ENCODE measurements around the gene CRACR2A.

Gene CRACR2A

GRCh38 chr12:3656946-3657622 is 95.8 kb downstream of the CRACR2A start:
- no peak for DNase-seq (ENCODE audit: low read depth in 2 of 3, low spot score in 2 of 3)

DNA sequence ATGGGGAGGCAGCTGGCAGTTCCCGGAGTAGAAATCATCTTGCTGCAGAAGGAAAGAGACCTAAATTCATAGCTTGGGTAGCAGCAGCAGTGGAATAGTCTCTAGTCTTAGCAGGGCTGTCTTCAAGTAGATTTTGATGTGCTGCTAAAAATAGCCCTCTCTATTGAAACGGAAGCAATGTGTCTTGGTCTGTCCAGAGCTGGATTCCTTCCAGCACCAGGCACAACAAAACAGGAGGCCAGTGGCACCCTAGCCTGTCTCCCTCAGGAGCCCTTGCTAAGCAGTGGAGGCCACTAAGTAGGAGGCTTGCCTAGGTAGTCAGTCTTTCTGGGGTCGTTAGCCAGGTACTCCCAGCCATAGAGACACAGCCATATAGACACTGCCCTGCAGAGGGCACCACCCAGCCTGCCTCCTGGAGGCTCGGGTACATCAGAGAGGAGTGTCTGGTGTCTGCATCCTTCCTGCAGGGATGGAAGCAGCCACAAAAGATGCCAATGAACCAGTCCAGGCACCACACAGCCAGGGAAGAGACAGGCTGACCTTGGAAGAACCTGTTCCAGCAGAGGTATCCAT is 97.5 kb downstream of the CRACR2A start:
- no peak for DNase-seq (ENCODE audit: low read depth in 2 of 3, low spot score in 2 of 3)

DNA sequence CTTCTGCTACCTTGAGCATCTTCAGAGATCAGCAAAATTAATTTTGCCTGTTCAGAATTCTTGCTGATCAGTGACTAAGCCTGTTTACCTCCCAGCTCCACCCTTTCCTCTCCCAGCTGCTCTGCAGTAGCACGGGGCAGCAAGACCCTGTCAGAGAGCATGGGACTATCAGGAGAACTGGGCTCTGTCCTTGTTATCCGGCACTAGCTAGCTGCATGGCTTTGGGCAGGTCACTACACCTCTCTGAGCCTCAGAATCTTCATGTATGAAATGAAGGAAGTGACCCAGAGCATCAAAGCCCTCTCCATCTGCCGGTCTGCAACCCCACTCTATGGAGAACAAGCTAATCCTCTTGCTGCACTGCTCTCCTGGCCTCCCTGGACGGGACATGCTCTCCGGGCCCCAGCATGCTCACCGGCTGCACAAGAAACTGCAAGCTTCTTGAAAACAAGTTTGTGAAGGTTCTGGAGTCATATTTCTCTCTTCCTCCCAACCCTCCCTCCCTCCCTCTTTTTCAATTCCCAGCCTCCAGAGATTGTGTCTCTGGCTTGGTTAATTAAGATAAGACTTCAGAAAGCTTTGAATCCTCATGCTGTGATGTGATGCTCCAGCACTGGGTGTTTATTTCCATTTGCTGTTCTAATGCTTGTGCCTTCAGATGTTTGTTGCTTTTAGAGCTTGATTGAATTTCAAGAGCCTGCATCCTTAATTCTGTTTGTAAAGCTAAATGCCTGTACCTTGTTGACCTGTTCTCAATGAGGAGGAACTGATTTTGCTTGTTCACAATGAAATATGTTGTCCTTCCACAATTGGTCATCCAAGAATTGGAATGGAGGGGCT is 101.1 kb downstream of the CRACR2A start:
- no peak for DNase-seq (ENCODE audit: low read depth in 2 of 3, low spot score in 2 of 3)

GRCh38 chr12:3647504-3647903 is 105.4 kb downstream of the CRACR2A start:
- DNase-seq (ENCODE audit: low read depth in 2 of 3, low spot score in 2 of 3) = no peak

DNA sequence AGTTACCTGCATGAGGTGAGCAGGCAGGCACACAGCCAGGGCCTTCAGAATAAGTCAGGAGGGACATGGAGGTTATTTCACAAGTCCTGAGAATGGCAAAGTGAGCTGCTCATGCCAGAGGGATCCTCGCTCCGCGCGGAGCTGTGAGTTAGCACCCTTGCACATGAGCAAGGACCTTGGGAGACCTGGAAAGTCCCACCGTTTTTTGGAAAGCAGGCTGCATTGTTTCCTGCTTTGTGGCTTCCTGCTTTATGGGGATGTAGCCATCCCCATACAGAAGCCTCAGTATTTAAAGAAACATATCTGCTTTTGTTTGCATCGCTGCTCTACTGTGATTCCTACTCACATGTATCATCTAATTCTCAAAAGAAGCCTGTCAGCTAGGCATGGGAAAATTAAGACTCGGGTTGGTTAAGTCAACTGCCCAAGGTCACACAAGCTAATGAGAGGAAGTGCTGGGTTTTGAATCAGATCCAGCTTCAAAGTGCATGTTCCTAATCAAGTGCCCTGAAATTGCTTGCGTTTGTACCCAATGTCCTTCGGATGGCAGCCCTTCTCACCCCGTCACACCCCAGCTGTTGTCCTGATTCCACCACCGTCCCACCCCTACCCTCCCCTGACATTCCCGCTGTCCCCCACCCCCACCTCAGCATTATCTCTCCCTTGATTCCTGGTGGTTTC is 106.2 kb downstream of the CRACR2A start:
- DNase-seq (ENCODE audit: low read depth in 2 of 3, low spot score in 2 of 3) = no peak

- no peak for DNase-seq (ENCODE audit: low read depth in 2 of 3, low spot score in 2 of 3)
Measured at GRCh38 chr12:3645091-3645490, 107.8 kb downstream of the CRACR2A start.

DNA sequence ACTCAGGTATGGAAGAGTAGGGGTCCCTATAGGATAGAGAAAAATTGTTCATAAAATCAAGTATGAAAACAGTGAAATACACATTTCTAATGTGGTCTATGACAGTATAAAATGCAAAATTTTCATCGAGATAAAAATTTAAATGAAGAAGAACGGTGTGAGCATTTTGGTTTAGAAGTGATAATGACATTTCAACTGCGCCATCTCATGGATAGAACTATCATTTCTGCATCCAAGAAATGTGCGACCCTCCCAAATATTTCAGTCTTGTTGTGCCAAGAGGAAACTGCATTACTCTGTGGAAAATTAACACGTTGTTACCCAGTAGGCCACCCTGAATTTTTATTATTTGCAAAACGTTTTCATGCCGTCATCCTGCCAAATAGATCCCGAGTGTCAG is 108.8 kb downstream of the CRACR2A start:
- DNase-seq (ENCODE audit: low read depth in 2 of 3, low spot score in 2 of 3) = no peak

GRCh38 chr12:3641428-3642018 is 111.4 kb downstream of the CRACR2A start:
- DNase-seq (ENCODE audit: low read depth in 2 of 3, low spot score in 2 of 3) = no peak

GRCh38 chr12:3636328-3636727 is 116.6 kb downstream of the CRACR2A start:
- DNase-seq (ENCODE audit: low read depth in 2 of 3, low spot score in 2 of 3) = no peak

- no peak for DNase-seq (ENCODE audit: low read depth in 2 of 3, low spot score in 2 of 3)
Measured at GRCh38 chr12:3634348-3634747, 118.6 kb downstream of the CRACR2A start.

DNA sequence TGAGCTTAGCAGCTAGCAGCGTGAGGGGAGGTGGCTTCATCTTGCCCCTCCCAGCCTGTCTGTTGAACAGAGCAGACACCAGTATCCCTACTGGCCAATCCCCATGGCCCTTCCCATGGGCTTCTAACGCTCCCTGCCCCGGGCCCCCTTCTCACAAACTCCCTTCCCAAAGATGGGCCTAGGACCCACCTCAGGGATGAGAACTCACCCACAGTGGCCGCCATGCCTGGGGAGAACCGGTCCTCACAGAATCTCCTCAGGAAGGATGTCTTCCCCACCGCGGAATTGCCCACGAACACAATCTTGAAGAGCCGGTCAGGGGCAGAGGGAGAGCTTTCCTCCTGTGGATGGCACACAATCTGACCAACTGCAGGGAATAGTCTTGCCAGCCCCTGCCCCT is 119.5 kb downstream of the CRACR2A start:
- DNase-seq (ENCODE audit: low read depth in 2 of 3, low spot score in 2 of 3) = no peak

DNA sequence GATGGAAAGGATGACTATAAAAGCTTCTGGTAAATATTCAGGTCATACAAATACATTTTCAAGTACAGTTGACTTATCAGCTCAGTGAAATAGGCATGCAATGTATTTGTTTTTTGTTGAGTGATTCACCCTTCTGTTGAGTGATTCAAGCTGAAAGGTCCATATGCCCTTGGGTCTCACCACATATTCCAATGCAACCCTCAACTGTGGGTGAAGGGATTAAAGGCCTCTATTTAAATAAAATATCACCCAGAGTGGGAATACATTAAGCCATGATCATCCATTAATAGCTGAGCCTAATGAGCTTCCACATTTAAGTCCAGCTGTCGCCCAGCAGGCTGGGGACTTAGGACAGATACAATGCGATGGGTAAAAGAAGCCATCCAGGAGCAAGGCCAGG is 120.2 kb downstream of the CRACR2A start:
- DNase-seq (ENCODE audit: low read depth in 2 of 3, low spot score in 2 of 3) = no peak

GRCh38 chr12:3632256-3632655 is 120.7 kb downstream of the CRACR2A start:
- no peak for DNase-seq (ENCODE audit: low read depth in 2 of 3, low spot score in 2 of 3)

GRCh38 chr12:3631759-3632158 is 121.2 kb downstream of the CRACR2A start:
- DNase-seq (ENCODE audit: low read depth in 2 of 3, low spot score in 2 of 3) = no peak

DNA sequence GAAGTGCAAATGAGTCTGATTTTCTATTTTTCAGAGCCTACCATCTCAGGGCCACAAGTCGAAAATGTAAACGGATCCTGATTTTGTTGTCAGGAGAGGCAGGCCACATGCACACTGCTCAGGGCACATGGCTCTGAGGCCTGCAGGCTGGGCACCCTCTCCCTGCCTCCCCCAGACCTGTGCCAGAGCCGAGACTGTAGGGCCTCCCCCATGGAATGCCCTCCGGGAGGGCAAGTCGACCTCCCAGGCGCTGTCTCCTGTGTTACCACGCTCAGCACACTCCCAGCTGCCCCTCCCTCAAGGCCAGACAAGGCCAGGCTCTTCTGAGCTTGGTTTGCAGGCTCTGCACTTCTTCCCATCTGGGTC is 121.7 kb downstream of the CRACR2A start:
- no peak for DNase-seq (ENCODE audit: low read depth in 2 of 3, low spot score in 2 of 3)

DNA sequence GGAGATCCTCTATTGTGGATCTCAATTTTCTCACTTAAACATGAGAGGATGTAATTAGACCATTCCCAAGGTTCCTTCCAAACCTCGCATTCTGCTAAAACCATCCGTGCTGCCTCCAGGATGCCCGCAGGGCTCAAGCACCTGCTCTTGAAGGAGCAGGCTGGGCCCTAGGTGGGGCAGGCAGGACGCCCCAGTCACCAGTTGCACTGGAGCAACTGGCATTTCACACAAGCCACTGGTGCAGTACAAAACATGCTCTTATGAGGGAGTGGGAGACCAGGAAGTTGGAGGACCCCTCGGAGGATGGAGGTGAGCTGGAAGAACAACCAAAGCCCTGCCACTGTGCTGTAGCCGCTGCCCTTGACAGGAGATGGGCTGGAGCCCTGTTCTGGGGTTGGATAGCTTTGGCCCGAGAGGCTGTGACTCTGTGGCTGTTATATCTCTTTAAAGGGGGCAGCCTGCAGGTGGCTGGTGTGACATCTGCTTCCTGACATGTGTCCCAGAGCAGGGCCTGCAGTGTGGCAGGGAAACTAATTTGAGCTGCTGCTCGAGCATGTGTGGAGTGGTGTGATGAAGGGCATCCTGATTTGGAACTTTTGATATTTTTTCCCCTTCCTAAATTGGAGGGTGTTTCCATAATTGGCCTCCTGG is 122.2 kb downstream of the CRACR2A start:
- DNase-seq (ENCODE audit: low read depth in 2 of 3, low spot score in 2 of 3) = no peak

DNA sequence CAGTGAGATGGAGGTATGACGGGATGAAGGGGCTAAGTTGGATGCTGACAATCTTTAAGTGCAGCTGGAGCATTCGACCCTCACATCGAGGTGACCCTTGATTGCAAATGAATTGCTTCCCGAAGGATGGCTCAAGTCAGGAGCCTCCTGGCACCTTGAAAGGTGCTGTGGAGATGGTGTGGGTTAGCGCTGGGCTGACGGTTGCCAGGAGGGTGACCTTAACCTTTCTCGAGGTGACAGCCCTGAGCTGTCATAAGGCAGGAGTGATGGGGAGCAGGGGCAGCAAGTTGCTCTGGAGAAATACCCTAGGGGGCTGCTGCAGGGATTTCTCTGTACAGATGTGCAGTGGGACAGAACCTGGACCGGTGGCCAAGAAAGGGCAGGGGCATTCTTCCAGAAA is 122.8 kb downstream of the CRACR2A start:
- no peak for DNase-seq (ENCODE audit: low read depth in 2 of 3, low spot score in 2 of 3)

- DNase-seq (ENCODE audit: low read depth in 2 of 3, low spot score in 2 of 3) = no peak
Measured at GRCh38 chr12:3629057-3629830, 123.7 kb downstream of the CRACR2A start.

DNA sequence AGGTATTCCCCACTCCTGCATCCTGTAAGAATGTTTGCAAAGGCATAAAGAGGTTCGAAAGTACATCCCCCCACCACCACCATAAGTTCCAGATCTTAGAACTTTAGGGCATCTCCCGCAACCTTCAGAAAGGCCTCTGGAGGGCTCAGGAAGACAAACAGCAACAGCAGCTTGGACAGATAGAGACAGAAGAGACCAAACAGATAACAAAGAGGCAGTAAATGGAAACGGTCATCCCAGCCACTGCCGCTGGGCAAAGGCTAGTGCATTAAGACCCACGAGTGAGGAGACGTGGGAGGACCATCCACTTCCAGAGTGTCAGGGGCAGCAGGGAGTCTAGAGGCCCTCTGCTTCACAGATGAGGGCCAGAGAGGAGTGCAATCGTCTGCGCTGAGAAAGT is 124.3 kb downstream of the CRACR2A start:
- no peak for DNase-seq (ENCODE audit: low read depth in 2 of 3, low spot score in 2 of 3)

DNA sequence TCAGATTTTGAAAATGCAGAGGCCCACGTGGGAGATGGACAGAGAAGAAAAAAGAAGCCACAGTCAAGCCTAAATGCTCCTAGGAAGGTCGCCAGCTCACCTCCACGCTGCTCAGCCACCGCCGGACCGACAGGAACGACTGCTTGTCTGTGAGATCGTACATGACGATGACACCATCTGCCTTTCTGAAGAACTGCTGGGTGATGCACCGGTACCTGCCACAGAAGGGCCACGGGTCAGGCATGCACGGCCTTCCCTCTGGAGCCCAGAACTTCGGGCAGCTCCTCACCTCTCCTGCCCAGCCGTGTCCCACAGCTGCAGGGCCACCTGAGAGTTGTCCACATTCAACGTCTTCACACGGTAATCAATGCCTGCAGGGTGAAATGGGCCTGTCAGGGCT is 125.6 kb downstream of the CRACR2A start:
- DNase-seq (ENCODE audit: low read depth in 2 of 3, low spot score in 2 of 3) = no peak

All from activated CD8-positive, alpha-beta memory T cell treated with anti-CD3 and anti-CD28 coated beads for 48 hours (primary cell).